ENCODE data around the gene VAV2. TPM values are rescaled to one million over a fixed set of nuclear protein-coding genes. Genes with fewer than 3 reads are reported as not detected.

Gene VAV2
- total and polyA plus RNA-seq, 2 experiments from 2014 or later: 8.1 to 28.9 TPM

DNA sequence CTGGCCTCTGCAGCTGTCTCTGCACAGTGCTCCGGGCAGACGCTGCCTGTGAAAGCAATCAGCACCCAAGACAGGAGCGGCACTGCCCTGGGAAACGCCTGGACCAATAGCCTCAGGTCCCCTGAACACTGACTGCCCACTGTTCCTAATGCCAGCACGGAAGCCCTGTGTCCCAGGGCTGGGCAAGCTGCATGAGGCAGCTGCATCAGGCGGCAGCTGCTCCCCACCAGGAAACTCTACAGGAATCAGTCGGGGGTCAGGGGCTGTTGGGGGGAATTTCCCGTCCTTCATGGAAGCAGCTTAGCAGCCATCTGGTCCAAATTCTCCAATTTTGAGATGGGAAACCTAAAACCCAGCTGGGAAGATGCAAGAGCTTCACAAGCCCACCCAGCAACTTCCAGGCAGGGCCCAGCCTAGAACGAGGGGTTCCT is 118.6 kb downstream of the VAV2 start:
- H3K4me2 ChIP-seq: no peak overlapping the region
- H3K4me3 ChIP-seq: no peak overlapping the region
- DNase-seq (ENCODE audit: low spot score): no peak
- H3K36me3 ChIP-seq (ENCODE audit: insufficient read depth): no peaks in the 10 kb centered on the region
- H3K4me3 Mint-ChIP-seq: no peak overlapping the region
- H3K27me3 Mint-ChIP-seq (ENCODE audit: insufficient read depth, low read depth, poor library complexity): peaks cover 6% of the 10 kb centered on the region
- H3F3A ChIP-seq (replicated peaks; ENCODE audit: low read depth): no peaks in the 10 kb centered on the region
- peaks cover 28% of the 10 kb centered on the region for H3K79me2 ChIP-seq (replicated peaks; ENCODE audit: insufficient read depth)
- no peaks in the 10 kb centered on the region for H3K9me2 ChIP-seq (ENCODE audit: insufficient read depth)
- peaks cover 3% of the 10 kb centered on the region; the same call in 1 of the 3 replicates for H3K36me3 Mint-ChIP-seq (ENCODE audit: low read depth)
- no peak overlapping the region for H3K27ac ChIP-seq (ENCODE audit: low read depth)
- no peak overlapping the region for H3K27ac Mint-ChIP-seq
- no peaks in the 10 kb centered on the region; the same call in 2 of the 3 replicates for H3K9me3 Mint-ChIP-seq
- no peak for ATAC-seq
- H3K4me1 Mint-ChIP-seq: peaks cover 30% of the 10 kb centered on the region
- no peak overlapping the region for H2AFZ ChIP-seq
- H4K20me1 ChIP-seq (replicated peaks; ENCODE audit: insufficient read depth): no peaks in the 10 kb centered on the region; the same call in none of the 2 replicates
- TF ChIP-seq NANOG (IDR thresholded peaks at IDR 0.05; ENCODE audit: borderline replicate concordance) (no peak), CREB1 (CRISPR knock-in tag; IDR thresholded peaks at IDR 0.05; ENCODE audit: low read depth) (no peak), JUNB (IDR thresholded peaks at IDR 0.05; ENCODE audit: unreplicated experiment) (no peak), STAT1 (IDR thresholded peaks at IDR 0.05; ENCODE audit: unreplicated experiment) (no peak), ZNF114 (CRISPR knock-in tag; IDR thresholded peaks at IDR 0.05) (no peak), EZH2phosphoT487 (IDR thresholded peaks at IDR 0.05; ENCODE audit: unreplicated experiment) (no peak), ZNF331 (CRISPR knock-in tag; IDR thresholded peaks at IDR 0.05; ENCODE audit: low read depth) (no peak), POLR2AphosphoS5 (IDR thresholded peaks at IDR 0.05; ENCODE audit: low read depth) (no peak), EZH2 (IDR thresholded peaks at IDR 0.05; ENCODE audit: low read depth, unreplicated experiment) (no peak)
- TF ChIP-seq, protein P1, sequence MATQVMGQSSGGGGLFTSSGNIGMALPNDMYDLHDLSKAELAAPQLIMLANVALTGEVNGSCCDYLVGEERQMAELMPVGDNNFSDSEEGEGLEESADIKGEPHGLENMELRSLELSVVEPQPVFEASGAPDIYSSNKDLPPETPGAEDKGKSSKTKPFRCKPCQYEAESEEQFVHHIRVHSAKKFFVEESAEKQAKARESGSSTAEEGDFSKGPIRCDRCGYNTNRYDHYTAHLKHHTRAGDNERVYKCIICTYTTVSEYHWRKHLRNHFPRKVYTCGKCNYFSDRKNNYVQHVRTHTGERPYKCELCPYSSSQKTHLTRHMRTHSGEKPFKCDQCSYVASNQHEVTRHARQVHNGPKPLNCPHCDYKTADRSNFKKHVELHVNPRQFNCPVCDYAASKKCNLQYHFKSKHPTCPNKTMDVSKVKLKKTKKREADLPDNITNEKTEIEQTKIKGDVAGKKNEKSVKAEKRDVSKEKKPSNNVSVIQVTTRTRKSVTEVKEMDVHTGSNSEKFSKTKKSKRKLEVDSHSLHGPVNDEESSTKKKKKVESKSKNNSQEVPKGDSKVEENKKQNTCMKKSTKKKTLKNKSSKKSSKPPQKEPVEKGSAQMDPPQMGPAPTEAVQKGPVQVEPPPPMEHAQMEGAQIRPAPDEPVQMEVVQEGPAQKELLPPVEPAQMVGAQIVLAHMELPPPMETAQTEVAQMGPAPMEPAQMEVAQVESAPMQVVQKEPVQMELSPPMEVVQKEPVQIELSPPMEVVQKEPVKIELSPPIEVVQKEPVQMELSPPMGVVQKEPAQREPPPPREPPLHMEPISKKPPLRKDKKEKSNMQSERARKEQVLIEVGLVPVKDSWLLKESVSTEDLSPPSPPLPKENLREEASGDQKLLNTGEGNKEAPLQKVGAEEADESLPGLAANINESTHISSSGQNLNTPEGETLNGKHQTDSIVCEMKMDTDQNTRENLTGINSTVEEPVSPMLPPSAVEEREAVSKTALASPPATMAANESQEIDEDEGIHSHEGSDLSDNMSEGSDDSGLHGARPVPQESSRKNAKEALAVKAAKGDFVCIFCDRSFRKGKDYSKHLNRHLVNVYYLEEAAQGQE (IDR thresholded peaks at IDR 0.05; ENCODE audit: unreplicated experiment): no peak
- TF ChIP-seq, protein P2, sequence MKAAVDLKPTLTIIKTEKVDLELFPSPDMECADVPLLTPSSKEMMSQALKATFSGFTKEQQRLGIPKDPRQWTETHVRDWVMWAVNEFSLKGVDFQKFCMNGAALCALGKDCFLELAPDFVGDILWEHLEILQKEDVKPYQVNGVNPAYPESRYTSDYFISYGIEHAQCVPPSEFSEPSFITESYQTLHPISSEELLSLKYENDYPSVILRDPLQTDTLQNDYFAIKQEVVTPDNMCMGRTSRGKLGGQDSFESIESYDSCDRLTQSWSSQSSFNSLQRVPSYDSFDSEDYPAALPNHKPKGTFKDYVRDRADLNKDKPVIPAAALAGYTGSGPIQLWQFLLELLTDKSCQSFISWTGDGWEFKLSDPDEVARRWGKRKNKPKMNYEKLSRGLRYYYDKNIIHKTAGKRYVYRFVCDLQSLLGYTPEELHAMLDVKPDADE (IDR thresholded peaks at IDR 0.05): no peak
- TF ChIP-seq, protein P3, sequence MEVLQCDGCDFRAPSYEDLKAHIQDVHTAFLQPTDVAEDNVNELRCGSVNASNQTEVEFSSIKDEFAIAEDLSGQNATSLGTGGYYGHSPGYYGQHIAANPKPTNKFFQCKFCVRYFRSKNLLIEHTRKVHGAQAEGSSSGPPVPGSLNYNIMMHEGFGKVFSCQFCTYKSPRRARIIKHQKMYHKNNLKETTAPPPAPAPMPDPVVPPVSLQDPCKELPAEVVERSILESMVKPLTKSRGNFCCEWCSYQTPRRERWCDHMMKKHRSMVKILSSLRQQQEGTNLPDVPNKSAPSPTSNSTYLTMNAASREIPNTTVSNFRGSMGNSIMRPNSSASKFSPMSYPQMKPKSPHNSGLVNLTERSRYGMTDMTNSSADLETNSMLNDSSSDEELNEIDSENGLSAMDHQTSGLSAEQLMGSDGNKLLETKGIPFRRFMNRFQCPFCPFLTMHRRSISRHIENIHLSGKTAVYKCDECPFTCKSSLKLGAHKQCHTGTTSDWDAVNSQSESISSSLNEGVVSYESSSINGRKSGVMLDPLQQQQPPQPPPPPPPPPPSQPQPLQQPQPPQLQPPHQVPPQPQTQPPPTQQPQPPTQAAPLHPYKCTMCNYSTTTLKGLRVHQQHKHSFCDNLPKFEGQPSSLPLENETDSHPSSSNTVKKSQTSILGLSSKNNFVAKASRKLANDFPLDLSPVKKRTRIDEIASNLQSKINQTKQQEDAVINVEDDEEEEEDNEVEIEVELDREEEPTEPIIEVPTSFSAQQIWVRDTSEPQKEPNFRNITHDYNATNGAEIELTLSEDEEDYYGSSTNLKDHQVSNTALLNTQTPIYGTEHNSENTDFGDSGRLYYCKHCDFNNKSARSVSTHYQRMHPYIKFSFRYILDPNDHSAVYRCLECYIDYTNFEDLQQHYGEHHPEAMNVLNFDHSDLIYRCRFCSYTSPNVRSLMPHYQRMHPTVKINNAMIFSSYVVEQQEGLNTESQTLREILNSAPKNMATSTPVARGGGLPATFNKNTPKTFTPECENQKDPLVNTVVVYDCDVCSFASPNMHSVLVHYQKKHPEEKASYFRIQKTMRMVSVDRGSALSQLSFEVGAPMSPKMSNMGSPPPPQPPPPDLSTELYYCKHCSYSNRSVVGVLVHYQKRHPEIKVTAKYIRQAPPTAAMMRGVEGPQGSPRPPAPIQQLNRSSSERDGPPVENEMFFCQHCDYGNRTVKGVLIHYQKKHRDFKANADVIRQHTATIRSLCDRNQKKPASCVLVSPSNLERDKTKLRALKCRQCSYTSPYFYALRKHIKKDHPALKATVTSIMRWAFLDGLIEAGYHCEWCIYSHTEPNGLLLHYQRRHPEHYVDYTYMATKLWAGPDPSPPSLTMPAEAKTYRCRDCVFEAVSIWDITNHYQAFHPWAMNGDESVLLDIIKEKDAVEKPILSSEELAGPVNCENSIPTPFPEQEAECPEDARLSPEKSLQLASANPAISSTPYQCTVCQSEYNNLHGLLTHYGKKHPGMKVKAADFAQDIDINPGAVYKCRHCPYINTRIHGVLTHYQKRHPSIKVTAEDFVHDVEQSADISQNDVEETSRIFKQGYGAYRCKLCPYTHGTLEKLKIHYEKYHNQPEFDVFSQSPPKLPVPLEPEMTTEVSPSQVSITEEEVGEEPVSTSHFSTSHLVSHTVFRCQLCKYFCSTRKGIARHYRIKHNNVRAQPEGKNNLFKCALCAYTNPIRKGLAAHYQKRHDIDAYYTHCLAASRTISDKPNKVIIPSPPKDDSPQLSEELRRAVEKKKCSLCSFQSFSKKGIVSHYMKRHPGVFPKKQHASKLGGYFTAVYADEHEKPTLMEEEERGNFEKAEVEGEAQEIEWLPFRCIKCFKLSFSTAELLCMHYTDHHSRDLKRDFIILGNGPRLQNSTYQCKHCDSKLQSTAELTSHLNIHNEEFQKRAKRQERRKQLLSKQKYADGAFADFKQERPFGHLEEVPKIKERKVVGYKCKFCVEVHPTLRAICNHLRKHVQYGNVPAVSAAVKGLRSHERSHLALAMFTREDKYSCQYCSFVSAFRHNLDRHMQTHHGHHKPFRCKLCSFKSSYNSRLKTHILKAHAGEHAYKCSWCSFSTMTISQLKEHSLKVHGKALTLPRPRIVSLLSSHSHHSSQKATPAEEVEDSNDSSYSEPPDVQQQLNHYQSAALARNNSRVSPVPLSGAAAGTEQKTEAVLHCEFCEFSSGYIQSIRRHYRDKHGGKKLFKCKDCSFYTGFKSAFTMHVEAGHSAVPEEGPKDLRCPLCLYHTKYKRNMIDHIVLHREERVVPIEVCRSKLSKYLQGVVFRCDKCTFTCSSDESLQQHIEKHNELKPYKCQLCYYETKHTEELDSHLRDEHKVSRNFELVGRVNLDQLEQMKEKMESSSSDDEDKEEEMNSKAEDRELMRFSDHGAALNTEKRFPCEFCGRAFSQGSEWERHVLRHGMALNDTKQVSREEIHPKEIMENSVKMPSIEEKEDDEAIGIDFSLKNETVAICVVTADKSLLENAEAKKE (CRISPR knock-in tag; IDR thresholded peaks at IDR 0.05): no peak
- TF ChIP-seq, protein P4, sequence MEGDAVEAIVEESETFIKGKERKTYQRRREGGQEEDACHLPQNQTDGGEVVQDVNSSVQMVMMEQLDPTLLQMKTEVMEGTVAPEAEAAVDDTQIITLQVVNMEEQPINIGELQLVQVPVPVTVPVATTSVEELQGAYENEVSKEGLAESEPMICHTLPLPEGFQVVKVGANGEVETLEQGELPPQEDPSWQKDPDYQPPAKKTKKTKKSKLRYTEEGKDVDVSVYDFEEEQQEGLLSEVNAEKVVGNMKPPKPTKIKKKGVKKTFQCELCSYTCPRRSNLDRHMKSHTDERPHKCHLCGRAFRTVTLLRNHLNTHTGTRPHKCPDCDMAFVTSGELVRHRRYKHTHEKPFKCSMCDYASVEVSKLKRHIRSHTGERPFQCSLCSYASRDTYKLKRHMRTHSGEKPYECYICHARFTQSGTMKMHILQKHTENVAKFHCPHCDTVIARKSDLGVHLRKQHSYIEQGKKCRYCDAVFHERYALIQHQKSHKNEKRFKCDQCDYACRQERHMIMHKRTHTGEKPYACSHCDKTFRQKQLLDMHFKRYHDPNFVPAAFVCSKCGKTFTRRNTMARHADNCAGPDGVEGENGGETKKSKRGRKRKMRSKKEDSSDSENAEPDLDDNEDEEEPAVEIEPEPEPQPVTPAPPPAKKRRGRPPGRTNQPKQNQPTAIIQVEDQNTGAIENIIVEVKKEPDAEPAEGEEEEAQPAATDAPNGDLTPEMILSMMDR (conservative IDR thresholded peaks at IDR 0.05; ENCODE audit: low read depth in 2 of 2): no peak
- H3K27me3 ChIP-seq (ENCODE audit: insufficient read depth): no peaks in the 10 kb centered on the region
- H3K4me1 ChIP-seq (ENCODE audit: insufficient read depth): no peaks in the 10 kb centered on the region

Measured in GM23338 (cell line).